22Rv1 (cell line): ENCODE measurements around the gene CCNJ.

Experiments
- ZFX ChIP-seq: fragments of 450-650 bp; IDR thresholded peaks from 2 replicates; pipeline ENCODE4 v1.6.1; 2017; ENCODE audit warnings: antibody characterized with exemption, borderline replicate concordance
- TF ChIP-seq, protein P1 (sequence below): fragments of 450-650 bp; IDR thresholded peaks from 2 replicates; pipeline ENCODE4 v1.5.1; 2017; ENCODE audit warnings: mild to moderate bottlenecking

DNA sequence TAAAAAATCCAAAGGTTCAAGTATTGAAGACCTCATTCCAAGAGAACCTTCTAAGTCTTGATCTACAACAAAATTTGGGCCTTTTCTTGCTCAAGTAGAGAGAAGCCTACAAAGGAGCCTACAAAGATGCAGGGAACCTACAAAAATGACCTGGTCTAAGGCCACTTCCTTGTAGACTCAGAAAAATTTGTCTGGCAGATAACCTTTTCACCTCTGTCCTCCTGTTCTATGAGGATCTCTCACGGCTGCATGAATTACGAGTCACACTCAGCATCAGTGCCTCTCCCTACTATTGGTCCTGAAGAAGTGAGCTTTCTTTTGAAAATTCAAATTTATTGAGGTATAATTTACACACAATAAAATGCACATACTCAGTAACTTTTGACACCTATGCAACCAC lies 29.3 kb downstream of the CCNJ start:
- TF ChIP-seq, protein P1, sequence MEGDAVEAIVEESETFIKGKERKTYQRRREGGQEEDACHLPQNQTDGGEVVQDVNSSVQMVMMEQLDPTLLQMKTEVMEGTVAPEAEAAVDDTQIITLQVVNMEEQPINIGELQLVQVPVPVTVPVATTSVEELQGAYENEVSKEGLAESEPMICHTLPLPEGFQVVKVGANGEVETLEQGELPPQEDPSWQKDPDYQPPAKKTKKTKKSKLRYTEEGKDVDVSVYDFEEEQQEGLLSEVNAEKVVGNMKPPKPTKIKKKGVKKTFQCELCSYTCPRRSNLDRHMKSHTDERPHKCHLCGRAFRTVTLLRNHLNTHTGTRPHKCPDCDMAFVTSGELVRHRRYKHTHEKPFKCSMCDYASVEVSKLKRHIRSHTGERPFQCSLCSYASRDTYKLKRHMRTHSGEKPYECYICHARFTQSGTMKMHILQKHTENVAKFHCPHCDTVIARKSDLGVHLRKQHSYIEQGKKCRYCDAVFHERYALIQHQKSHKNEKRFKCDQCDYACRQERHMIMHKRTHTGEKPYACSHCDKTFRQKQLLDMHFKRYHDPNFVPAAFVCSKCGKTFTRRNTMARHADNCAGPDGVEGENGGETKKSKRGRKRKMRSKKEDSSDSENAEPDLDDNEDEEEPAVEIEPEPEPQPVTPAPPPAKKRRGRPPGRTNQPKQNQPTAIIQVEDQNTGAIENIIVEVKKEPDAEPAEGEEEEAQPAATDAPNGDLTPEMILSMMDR = no peak
- TF ChIP-seq ZFX = no peak
